ENCODE data around the gene SEMA5A. TPM values are rescaled to one million over a fixed set of nuclear protein-coding genes. Genes with fewer than 3 reads are reported as not detected.

The SEMA5A gene
- total RNA-seq, 4 donors from 2014 or later, result 2.3 to 4.7 (median 3.7) TPM

GRCh38 chr5:9468060-9468388, 77.9 kb downstream of the SEMA5A start:
- H3K4me3 ChIP-seq, result no peak overlapping the region
- no peaks in the 10 kb centered on the region for H3K27me3 ChIP-seq
- no peaks in the 10 kb centered on the region for H3K4me1 ChIP-seq
- H3K36me3 ChIP-seq, result no peaks in the 10 kb centered on the region
- WGBS, 2 donors (ENCODE audit: low coverage in 1 of 2), result 52 to 81% methylated on average over 3 to 4 of the region's 4 CpGs
- H3K27ac ChIP-seq, result no peak overlapping the region
- no peaks in the 10 kb centered on the region for H3K9me3 ChIP-seq
- TF ChIP-seq POLR2A (IDR thresholded peaks at IDR 0.05), result no peak
- TF ChIP-seq POLR2AphosphoS5 (IDR thresholded peaks at IDR 0.05), result no peak
- no peak for TF ChIP-seq EP300 (IDR thresholded peaks at IDR 0.05)
- TF ChIP-seq, protein P1, sequence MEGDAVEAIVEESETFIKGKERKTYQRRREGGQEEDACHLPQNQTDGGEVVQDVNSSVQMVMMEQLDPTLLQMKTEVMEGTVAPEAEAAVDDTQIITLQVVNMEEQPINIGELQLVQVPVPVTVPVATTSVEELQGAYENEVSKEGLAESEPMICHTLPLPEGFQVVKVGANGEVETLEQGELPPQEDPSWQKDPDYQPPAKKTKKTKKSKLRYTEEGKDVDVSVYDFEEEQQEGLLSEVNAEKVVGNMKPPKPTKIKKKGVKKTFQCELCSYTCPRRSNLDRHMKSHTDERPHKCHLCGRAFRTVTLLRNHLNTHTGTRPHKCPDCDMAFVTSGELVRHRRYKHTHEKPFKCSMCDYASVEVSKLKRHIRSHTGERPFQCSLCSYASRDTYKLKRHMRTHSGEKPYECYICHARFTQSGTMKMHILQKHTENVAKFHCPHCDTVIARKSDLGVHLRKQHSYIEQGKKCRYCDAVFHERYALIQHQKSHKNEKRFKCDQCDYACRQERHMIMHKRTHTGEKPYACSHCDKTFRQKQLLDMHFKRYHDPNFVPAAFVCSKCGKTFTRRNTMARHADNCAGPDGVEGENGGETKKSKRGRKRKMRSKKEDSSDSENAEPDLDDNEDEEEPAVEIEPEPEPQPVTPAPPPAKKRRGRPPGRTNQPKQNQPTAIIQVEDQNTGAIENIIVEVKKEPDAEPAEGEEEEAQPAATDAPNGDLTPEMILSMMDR (IDR thresholded peaks at IDR 0.05), result no peak
- no peak for ATAC-seq

DNA sequence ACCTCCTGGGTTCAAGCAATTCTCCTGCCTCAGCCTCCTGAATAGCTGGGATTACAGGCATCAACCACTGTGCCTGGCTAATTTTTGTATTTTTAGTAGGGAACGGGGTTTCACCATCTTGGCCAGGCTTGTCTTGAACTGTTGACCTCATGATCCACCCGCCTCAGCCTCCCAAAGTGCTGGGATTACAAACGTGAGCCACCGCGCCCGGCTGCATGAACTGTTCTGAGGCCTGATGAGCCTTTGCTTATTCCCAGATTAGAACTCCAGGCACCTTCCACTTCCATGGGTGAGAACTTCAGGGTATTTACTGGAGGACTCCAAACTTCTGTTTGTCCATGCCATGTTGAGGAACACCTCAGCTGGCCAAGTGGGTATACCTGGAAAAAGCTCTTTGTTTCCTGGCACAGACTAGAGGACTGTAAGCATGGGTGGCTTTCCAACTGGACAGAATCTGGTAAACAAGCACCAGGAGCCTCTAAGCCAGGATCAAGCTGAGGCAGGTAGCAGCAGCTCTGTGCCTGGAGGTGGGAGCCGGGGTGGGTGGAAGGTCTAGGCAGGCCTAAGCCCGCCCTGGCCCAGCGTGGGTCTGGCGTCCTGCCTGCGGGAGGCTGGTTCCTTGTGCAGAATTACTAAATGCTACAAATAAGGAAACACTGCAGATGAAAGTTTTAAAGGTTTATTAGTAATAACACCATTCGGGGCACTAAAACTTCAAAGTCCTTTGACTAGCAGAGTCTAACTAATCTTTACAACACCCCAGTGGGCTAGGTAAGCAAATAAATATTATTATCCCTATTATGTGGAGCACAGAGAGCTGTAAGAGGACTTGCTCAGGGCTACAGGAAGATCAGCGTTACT, 78.4 kb downstream of the SEMA5A start:
- TF ChIP-seq, protein P1 (IDR thresholded peaks at IDR 0.05), result no peak
- TF ChIP-seq POLR2AphosphoS5 (IDR thresholded peaks at IDR 0.05), result no peak
- TF ChIP-seq EP300 (IDR thresholded peaks at IDR 0.05), result no peak
- no peak for TF ChIP-seq POLR2A (IDR thresholded peaks at IDR 0.05)
- H3K36me3 ChIP-seq, result no peaks in the 10 kb centered on the region
- no peak overlapping the region for H3K4me3 ChIP-seq
- WGBS, 2 donors (ENCODE audit: low coverage in 1 of 2), result 65 to 90% methylated on average over 3 to 6 of the region's 13 CpGs
- H3K27ac ChIP-seq, result no peak overlapping the region
- ATAC-seq, result no peak
- no peaks in the 10 kb centered on the region for H3K27me3 ChIP-seq
- H3K9me3 ChIP-seq, result no peaks in the 10 kb centered on the region
- no peaks in the 10 kb centered on the region for H3K4me1 ChIP-seq

DNA sequence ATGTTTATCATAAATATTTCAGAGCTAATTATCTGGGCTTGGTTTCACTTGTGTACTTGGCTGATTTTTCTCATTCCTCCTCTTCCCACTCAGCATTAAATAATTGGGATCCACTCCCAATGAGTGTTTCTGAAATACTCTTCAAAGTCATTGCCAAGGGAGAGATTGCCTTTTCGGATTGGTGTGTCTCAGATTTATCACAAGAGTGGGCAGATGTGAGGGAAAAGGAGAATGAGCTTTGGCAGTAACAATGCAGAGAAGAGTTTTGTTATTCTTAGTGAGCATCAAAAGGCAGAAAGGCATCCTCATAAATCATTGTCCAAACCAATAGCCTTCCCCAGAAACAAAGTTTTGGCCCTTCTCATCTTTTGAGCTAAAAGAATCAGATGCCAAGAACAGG, 79.2 kb downstream of the SEMA5A start:
- Histone ChIP-seq H3K9me3 (no peaks in the 10 kb centered on the region), H3K27ac (no peak overlapping the region), H3K27me3 (no peaks in the 10 kb centered on the region), H3K36me3 (no peaks in the 10 kb centered on the region), H3K4me1 (no peaks in the 10 kb centered on the region), H3K4me3 (no peak overlapping the region)
- no peak for ATAC-seq
- TF ChIP-seq POLR2A (IDR thresholded peaks at IDR 0.05) (no peak), EP300 (IDR thresholded peaks at IDR 0.05) (no peak), POLR2AphosphoS5 (IDR thresholded peaks at IDR 0.05) (no peak)
- TF ChIP-seq, protein P1 (IDR thresholded peaks at IDR 0.05), result no peak
- 30% methylated on average over 1 of the region's 1 CpG; no CpG with 5 or more reads in 1 of the 2 donors for WGBS, 2 donors (ENCODE audit: low coverage in 1 of 2)

GRCh38 chr5:9464478-9464877, 81.4 kb downstream of the SEMA5A start:
- H3K4me3 ChIP-seq, result no peak overlapping the region
- no peak overlapping the region for H3K27ac ChIP-seq
- no peaks in the 10 kb centered on the region for H3K9me3 ChIP-seq
- 78 to 96% methylated on average over 4 to 5 of the region's 5 CpGs for WGBS, 2 donors (ENCODE audit: low coverage in 1 of 2)
- no peaks in the 10 kb centered on the region for H3K36me3 ChIP-seq
- H3K27me3 ChIP-seq, result no peaks in the 10 kb centered on the region
- no peaks in the 10 kb centered on the region for H3K4me1 ChIP-seq
- TF ChIP-seq, protein P1 (IDR thresholded peaks at IDR 0.05), result no peak
- TF ChIP-seq EP300 (IDR thresholded peaks at IDR 0.05), result no peak
- TF ChIP-seq POLR2AphosphoS5 (IDR thresholded peaks at IDR 0.05), result no peak
- TF ChIP-seq POLR2A (IDR thresholded peaks at IDR 0.05), result no peak
- no peak for ATAC-seq

DNA sequence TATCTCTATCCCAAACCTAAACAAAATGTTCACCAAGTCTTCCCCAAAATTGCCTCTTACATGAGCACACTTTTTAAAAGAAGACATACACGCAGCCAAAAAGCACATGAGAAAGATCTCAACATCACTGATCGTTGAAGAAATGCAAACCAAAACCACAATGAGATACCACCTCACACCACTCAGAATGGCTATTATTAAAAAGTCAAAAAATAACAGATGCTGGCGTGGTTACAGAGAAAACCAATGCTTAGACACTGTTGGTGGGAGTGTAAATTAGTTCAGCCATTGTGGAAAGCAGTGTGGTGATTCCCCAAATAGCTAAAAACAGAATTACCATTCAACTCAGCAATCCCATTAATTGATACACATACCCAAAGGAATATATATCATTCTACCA, 83.8 kb downstream of the SEMA5A start:
- TF ChIP-seq POLR2A (IDR thresholded peaks at IDR 0.05) (no peak), EP300 (IDR thresholded peaks at IDR 0.05) (no peak), POLR2AphosphoS5 (IDR thresholded peaks at IDR 0.05) (no peak)
- TF ChIP-seq, protein P1 (IDR thresholded peaks at IDR 0.05), result no peak
- Histone ChIP-seq H3K4me3 (no peak overlapping the region), H3K4me1 (no peaks in the 10 kb centered on the region), H3K9me3 (no peaks in the 10 kb centered on the region), H3K36me3 (no peaks in the 10 kb centered on the region), H3K27me3 (no peaks in the 10 kb centered on the region), H3K27ac (no peak overlapping the region)
- no peak for ATAC-seq
- WGBS, 2 donors (ENCODE audit: low coverage in 1 of 2), result 66 to 96% methylated on average over 3 of the region's 3 CpGs

Data from gastroesophageal sphincter (tissue), 4 donors.